Keratinocyte (primary cell): Measurements from ENCODE around the gene SH3PXD2A. TPM values are rescaled to one million over a fixed set of nuclear protein-coding genes. Genes with fewer than 3 reads are reported as not detected.

Experiments
- DNase-seq: peaks from one replicate; pipeline ENCODE4 v3.0.0-alpha.2; 2011; ENCODE audit warnings: low read depth, missing footprints, low spot score
- FAIRE-seq: peaks from 2 replicates; lab custom pipeline; 2011; peaks lifted over from hg19 to GRCh38; lab: Jason Lieb, UNC
- H2AFZ ChIP-seq: 2 replicates; pipeline ENCODE4 v1.6.0; 2012; ENCODE audit warnings: low read length, control low read depth, inconsistent platforms; ENCODE audit not compliant: control insufficient read depth
- H3K27ac ChIP-seq: 2 replicates; pipeline ENCODE4 v1.5.1; 2011; ENCODE audit warnings: low read length; ENCODE audit not compliant: control insufficient read depth, insufficient read depth
- H3K27me3 ChIP-seq: 3 replicates; pipeline ENCODE4 v1.6.0; 2011; ENCODE audit warnings: low read length; ENCODE audit not compliant: control insufficient read depth, insufficient read depth; ENCODE audit errors: extremely low read depth
- H3K36me3 ChIP-seq, 2 experiments: 2 replicates in 1 of 2; 3 replicates in 1 of 2; pipeline ENCODE4 v1.5.1; 2011; ENCODE audit warnings: low read length in 2 of 2, mild to moderate bottlenecking in 1 of 2; ENCODE audit not compliant: control insufficient read depth in 2 of 2, insufficient read depth in 2 of 2; ENCODE audit errors: extremely low read depth in 1 of 2
- H3K4me1 ChIP-seq: 3 replicates; pipeline ENCODE4 v1.5.1; 2011; ENCODE audit warnings: low read length; ENCODE audit not compliant: control insufficient read depth, insufficient read depth; ENCODE audit errors: extremely low read depth
- H3K4me2 ChIP-seq: 3 replicates; pipeline ENCODE4 v1.6.0; 2011; ENCODE audit warnings: low read depth, low read length; ENCODE audit not compliant: control insufficient read depth, insufficient read depth; ENCODE audit errors: extremely low read depth
- H3K4me3 ChIP-seq, 3 experiments: fragments of 200-600 bp in 1 of 3; sonication (generic) in 1 of 3; 2 replicates in 2 of 3; 3 replicates in 1 of 3; pipeline ENCODE4 v1.5.1; 2011 to 2016; ENCODE audit warnings: low read length in 3 of 3, mild to moderate bottlenecking in 3 of 3, control low read depth in 2 of 3, inconsistent platforms in 1 of 3, low read depth in 1 of 3, mixed read lengths in 1 of 3, mixed run types in 1 of 3, moderate library complexity in 1 of 3; ENCODE audit not compliant: control insufficient read depth in 2 of 3, insufficient read depth in 2 of 3; ENCODE audit errors: extremely low read depth in 1 of 3
- H3K79me2 ChIP-seq: 2 replicates; pipeline ENCODE4 v1.6.0; 2012; ENCODE audit warnings: low read length; ENCODE audit not compliant: control insufficient read depth, insufficient read depth
- H3K9ac ChIP-seq: 3 replicates; pipeline ENCODE4 v1.6.0; 2011; ENCODE audit warnings: low read length; ENCODE audit not compliant: control insufficient read depth, insufficient read depth; ENCODE audit errors: extremely low read depth
- H3K9me1 ChIP-seq: 3 replicates; pipeline ENCODE4 v1.6.0; 2011; ENCODE audit warnings: low read length; ENCODE audit not compliant: control insufficient read depth, insufficient read depth; ENCODE audit errors: extremely low read depth
- H3K9me3 ChIP-seq: 2 replicates; pipeline ENCODE4 v1.5.1; 2012; ENCODE audit warnings: low read depth, low read length; ENCODE audit not compliant: control insufficient read depth
- H4K20me1 ChIP-seq: 3 replicates; pipeline ENCODE4 v1.6.0; 2011; ENCODE audit warnings: low read length; ENCODE audit not compliant: control insufficient read depth, insufficient read depth; ENCODE audit errors: extremely low read depth
- EZH2 ChIP-seq: IDR thresholded peaks from one replicate; pipeline ENCODE4 v1.6.1; 2012; ENCODE audit warnings: inconsistent platforms, mild to moderate bottlenecking, low read length, moderate library complexity
- dilution Hi-C: fragments of 300-500 bp; cut with MboI; formaldehyde crosslinking; loops from one replicate; pipeline ENCODE4 v1.7.0; 2020; ENCODE audit warnings: low sequenced_read_pairs; ENCODE audit not compliant: extremely low pct_ligation_motif_present
- polyA plus RNA-seq, 5 experiments: library from polyadenylated mRNA; depleted of rRNA in 3 of 5; stranded (reverse) in 3 of 5; stranded (forward) in 1 of 5; unstranded in 1 of 5; fragments of >200 nt; gene quantifications; 1 replicate in 1 of 5; 2 replicates in 3 of 5; 3 replicates in 1 of 5; pipeline versions ENCODE4 v1.2.1 to v1.2.3, GENCODE V29; 2011 to 2012; ENCODE audit warnings: missing spikeins in 2 of 5, low read depth in 1 of 5, low replicate concordance in 1 of 5
- TF ChIP-seq, protein P1 (sequence below), 3 experiments: IDR thresholded peaks in 1 of 3; conservative IDR thresholded peaks in 1 of 3; optimal IDR thresholded peaks in 1 of 3; 2 replicates in 2 of 3; 3 replicates in 1 of 3; pipeline versions ENCODE3 to v1.5.1; 2011; ENCODE audit warnings: low read length in 3 of 3, mild to moderate bottlenecking in 3 of 3, moderate library complexity in 2 of 3, control low read depth in 1 of 3, inconsistent platforms in 1 of 3; ENCODE audit not compliant: insufficient read depth in 2 of 3; ENCODE audit errors: extremely low read depth in 1 of 3

The SH3PXD2A gene
- polyA plus RNA-seq, 1 donor (not counting 4 experiments of a cell fraction or from before 2014, with no cell fraction given) = 33.9 TPM

DNA sequence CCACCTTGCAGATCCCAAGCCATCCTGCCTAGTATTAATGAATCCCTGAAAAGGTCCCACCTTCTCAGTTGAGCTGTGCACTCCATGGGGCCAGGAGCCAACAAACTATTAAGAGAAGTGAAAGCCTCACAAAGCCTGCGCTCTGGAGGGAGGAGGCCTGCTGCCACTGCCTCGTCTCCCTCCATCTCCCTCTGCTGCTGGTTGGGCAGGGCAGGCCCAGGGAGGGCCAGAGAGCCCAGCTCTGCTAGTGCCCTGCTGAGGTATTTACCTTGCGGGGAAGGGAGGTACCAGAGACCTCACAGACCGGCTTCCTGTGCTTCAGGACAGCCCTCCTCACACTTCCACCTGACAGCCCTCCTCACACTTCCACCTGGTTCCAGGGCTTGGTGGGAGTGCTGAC, 171.5 kb downstream of the SH3PXD2A start:
- Histone ChIP-seq H3K27ac (no peak overlapping the region), H3K27me3 (no peaks in the 10 kb centered on the region), H3K9ac (no peak overlapping the region), H3K36me3 (peaks cover 16 to 35% of the 10 kb centered on the region in 2 experiments), H3K9me3 (no peaks in the 10 kb centered on the region), H3K9me1 (peaks cover 5% of the 10 kb centered on the region), H2AFZ (no peak overlapping the region), H3K4me3 (no peak overlapping the region), H4K20me1 (peaks cover 15% of the 10 kb centered on the region), H3K4me2 (no peak overlapping the region), H3K79me2 (peaks cover 68% of the 10 kb centered on the region), H3K4me1 (peaks cover 7% of the 10 kb centered on the region)
- TF ChIP-seq, protein P1, sequence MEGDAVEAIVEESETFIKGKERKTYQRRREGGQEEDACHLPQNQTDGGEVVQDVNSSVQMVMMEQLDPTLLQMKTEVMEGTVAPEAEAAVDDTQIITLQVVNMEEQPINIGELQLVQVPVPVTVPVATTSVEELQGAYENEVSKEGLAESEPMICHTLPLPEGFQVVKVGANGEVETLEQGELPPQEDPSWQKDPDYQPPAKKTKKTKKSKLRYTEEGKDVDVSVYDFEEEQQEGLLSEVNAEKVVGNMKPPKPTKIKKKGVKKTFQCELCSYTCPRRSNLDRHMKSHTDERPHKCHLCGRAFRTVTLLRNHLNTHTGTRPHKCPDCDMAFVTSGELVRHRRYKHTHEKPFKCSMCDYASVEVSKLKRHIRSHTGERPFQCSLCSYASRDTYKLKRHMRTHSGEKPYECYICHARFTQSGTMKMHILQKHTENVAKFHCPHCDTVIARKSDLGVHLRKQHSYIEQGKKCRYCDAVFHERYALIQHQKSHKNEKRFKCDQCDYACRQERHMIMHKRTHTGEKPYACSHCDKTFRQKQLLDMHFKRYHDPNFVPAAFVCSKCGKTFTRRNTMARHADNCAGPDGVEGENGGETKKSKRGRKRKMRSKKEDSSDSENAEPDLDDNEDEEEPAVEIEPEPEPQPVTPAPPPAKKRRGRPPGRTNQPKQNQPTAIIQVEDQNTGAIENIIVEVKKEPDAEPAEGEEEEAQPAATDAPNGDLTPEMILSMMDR (optimal IDR thresholded peaks at IDR 0.05 in 1 of 3, IDR thresholded peaks at IDR 0.05 in 1 of 3, conservative IDR thresholded peaks at IDR 0.05 in 1 of 3; ENCODE audit: extremely low read depth in 1 of 3, insufficient read depth in 2 of 3, low read length in 3 of 3) = no peak
- no peak for TF ChIP-seq EZH2
- no peak for DNase-seq
- dilution Hi-C loops = no loop called here
- no peak for FAIRE-seq

DNA sequence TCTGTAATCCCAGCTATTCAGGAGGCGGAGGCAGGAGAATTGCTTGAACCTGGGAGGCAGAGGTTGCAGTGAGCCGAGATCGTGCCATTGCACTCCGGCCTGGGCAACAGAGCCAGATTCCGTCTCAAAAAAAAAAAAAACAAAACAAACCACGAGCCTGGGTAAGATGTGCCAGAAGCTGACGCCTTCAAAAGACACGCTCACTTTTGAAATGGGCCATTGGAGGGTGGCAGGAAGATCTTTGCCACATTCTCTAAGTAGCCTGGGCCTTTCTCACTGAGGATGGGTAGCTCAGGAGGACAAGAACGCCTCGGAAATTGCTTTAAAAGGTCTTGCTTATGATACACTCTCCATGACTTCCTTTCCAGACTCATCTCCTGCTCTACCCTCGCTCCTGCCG, 172.7 kb downstream of the SH3PXD2A start:
- Histone ChIP-seq H4K20me1 (peaks cover 15% of the 10 kb centered on the region), H3K9ac (no peak overlapping the region), H3K27me3 (no peaks in the 10 kb centered on the region), H2AFZ (no peak overlapping the region), H3K36me3 (peaks cover 22 to 42% of the 10 kb centered on the region in 2 experiments), H3K9me1 (peaks cover 9% of the 10 kb centered on the region), H3K9me3 (no peaks in the 10 kb centered on the region), H3K4me3 (no peak overlapping the region), H3K4me2 (no peak overlapping the region), H3K4me1 (peaks cover 19% of the 10 kb centered on the region), H3K27ac (no peak overlapping the region), H3K79me2 (peaks cover 64% of the 10 kb centered on the region)
- no peak for DNase-seq
- dilution Hi-C loops = no loop called here
- TF ChIP-seq, protein P1 (optimal IDR thresholded peaks at IDR 0.05 in 1 of 3, IDR thresholded peaks at IDR 0.05 in 1 of 3, conservative IDR thresholded peaks at IDR 0.05 in 1 of 3; ENCODE audit: extremely low read depth in 1 of 3, insufficient read depth in 2 of 3, low read length in 3 of 3) = no peak
- no peak for TF ChIP-seq EZH2
- FAIRE-seq = no peak
